HG03196 (cell line): Measurements from ENCODE around the gene ME2.
"Not testable (repeated sequence)": the region's sequence is repeated elsewhere in the genome, so short reads cannot be mapped to it uniquely, and the experiment has no call there.

Experiments
- ATAC-seq: cut with Tn5 transposase; IDR thresholded peaks from one replicate; pipeline ENCODE4 v1.9.1; 2021; ENCODE audit not compliant: unreplicated experiment

The ME2 gene

DNA sequence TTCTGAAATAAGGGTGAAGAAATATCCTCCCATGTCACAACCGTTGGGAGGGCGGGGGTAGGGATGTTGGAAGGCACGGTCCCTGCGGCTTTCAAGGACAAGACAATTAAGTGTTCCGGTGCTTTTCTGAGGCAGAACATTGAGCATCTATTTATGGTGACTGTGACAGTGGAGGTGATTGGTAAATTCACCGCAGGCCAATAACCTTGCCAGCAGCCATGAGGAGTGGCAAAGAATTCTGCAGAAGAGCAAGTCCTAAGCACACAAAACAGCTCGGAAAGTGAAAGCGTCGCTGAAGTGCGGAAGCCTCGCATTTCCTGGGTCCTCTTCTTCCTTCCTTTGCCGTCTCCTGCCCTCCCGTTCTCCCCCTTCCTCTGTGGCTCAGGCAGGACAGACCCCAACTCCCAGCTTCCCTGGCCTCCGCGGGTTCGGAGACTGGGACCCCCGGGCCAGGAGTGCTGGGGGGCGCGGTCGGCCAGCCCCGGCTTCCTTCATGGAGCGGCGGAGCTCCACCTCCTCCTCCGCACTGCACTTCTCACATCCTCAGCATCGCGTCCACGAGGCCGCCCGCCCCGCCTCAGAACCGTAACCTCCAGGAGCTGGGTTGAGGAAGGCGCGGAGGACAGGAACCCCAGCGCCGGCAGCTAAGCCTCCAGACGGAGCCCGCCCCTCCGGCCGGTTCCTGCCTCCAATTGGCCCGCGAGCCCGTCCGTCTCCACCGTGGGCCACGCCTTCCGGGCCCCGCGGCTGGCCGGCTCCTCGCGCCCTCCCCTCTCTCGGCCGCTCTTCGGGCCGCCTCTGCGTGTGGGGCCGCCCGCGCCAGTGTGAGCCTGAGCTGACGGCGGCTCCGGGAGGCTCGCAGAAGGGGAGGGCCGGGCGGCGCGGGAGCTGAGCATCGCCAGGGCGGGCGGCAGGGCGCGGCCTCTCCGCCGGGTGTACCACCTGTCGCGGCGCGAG, at the start of gene ME2:
TSS of gene ME2 (plus strand) at position 774 of the 957 bp plus-strand sequence. CDS start 16,703 bp downstream, outside the sequence.
- ATAC-seq: peak; percentile 95

DNA sequence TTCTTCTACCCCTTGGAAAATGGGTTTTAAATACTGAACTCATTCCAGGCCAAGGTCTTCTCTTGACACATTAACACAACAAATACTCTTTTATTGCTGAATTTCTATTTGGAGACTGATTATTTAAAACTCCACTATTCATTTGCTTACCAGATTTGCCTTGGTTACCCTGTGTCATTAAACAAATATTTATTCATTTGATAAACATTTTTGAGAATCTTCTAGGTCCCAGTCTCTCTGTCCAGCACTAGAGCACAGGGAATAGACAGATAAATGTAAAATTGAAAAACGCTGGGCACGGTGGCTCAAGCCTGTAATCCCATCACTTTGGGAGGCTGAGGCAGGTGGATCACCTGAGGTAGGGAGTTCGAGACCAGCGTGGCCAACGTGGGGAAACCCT, 49.3 kb upstream of the ME2 start:
- no peak for ATAC-seq

- no peak for ATAC-seq
Measured at GRCh38 chr18:50830544-50830943, 48.4 kb upstream of the ME2 start.

- no peak for ATAC-seq
Measured at GRCh38 chr18:50832754-50833153, 46.2 kb upstream of the ME2 start.

DNA sequence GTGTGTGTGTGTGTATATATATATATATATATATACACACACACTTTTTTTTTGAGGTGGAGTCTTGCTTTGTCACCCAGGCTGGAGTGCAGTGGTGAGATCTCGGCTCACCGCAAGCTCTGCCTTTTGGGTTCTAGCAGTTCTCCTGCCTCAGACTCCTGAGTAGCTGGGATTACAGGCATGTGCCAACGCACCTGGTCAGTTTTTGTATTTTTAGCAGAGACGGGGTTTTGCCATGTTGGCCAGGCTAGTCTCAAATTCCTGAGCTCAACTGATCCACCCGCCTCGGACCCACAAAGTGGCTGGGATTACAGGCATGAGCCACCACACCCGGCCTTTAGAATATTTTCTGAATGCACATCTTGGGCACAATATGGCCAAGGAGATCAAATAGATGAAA, 45.4 kb upstream of the ME2 start:
- not testable (repeated sequence) for ATAC-seq

DNA sequence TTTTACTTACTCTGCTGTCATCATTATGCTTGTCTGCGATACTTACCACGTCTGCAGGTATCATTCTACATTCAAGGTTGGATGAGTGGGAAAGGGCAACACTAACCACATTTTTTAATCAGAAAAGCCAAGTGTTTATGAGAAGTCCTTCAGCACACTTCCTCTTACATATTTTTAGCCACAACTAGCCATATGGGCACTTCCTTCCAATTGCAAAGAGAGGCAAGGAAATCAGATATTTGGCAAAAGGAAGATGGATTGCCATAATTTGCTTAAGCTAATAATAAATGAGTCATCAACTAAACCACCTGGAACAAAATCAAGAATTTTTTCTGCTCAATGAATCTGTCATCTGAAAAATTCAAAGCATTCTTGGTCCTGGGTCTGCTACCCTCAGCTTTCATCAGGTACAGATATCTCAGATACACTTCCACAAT, 42.4 kb upstream of the ME2 start:
- no peak for ATAC-seq

GRCh38 chr18:50839341-50839740, 39.6 kb upstream of the ME2 start:
- ATAC-seq: no peak

DNA sequence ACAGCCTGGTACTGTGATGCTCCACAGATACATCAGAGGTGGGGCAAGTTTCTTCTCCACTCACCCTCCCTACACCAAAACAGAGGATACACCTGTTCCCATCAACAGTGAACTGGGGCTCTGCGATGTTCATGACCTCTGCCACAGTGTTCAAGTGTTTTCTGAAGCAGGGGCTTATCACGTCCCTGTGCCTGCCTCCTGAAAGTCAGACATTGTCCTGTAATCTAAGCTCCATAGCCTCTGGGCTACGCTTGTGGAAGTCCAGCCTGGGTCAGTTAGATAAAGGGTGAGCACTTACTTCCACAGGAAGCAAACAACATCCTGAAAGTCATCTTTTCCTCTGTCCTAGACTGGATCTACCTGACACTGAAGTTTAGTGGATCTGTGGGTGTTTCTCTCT, 38.9 kb upstream of the ME2 start:
- no peak for ATAC-seq

DNA sequence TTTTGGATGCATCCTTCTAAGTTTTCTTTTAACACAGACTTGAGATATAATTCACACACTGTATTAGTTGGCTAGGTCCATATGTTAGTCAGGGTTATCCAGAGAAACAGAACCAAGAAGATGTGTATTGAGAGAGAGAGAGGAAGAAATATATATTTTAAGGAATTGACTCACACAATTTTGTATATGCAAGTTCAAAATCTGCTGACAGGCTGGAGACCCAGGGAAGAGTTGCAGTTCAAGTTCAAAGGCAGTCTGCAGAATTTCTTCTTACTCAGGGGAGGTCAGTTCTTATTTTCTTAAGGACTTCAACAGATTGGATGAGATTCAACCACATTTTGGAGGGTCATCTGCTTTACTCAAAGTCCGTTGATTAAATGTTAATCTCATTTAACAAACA, 36.1 kb upstream of the ME2 start:
- no peak for ATAC-seq

DNA sequence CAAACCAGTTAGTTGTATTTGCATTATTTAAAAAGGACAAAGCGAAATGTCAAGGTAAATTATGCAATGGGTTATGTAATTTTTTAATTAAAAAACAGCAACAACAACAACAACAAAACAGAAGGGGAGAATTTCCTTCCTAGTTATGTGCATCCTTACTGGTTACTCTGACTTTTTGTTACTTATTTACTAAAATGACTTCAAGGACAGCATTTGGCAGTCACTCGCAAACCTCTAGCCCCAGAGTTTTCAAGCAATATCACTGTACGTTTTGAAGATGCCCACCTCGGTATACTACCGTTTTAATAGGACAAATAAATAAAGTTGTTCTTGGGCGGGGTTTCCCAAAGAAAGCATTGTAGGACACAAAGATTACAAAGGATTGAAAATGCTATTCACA, 34.4 kb upstream of the ME2 start:
- ATAC-seq: no peak

GRCh38 chr18:50844960-50845359, 34.0 kb upstream of the ME2 start:
- no peak for ATAC-seq

DNA sequence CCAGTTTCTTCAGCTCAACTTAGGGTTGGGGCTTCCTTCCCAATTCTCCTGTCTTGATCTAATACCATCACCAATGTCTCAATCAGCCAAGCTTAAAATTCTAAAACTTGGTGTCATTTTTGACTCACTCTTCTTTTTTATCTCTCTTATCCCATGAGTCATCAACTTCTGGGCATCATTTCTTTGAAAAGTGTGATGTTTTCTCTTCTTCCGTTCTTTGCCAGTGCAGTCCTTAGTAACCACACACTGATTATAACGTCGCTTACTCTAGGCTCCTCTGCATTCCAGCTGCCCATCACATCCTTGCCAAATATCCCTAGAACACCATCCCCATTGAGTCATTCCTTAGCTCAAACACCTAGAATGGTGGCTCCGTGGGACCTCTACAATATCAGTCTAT, 31.7 kb upstream of the ME2 start:
- ATAC-seq: no peak

GRCh38 chr18:50848061-50848551, 30.8 kb upstream of the ME2 start:
- no peak for ATAC-seq

DNA sequence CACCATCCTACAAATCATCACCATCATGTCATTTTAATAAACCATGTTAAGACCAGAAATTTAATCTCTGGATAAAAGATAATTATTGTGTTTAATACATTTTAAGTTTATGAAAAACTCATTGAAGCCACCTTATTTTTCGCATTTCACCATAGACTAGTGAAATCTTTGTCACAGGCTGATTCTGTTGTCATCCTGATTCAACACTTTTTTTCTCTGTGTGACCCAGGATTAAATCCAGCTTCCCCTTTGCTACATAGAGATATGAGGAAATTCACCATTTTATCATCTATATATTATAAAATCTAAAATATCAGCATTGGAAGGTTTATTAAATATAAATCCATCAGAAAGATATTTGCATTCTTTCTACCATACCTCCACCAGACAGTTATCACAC, 29.9 kb upstream of the ME2 start:
- ATAC-seq: no peak

DNA sequence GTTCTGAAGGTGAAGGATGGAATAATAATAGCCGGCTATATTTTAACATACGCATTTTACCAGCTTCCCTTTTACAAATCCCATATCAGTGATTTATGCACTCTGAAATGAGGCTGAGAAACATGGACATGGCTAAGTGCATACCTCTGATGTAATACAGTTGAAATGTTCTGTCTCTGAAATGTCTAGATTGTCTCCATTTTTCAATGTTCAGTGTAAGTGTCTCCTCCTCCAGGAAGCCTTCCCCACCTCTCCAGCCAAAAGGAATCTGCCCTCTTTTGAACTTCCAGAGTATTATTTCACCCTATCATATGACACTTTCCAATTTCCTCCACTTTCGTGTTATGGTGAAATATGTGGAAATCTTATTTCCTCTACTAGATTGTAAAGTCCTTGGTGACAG, 29.5 kb upstream of the ME2 start:
- ATAC-seq: no peak

- ATAC-seq: no peak
Measured at GRCh38 chr18:50850307-50851065, 28.4 kb upstream of the ME2 start.

DNA sequence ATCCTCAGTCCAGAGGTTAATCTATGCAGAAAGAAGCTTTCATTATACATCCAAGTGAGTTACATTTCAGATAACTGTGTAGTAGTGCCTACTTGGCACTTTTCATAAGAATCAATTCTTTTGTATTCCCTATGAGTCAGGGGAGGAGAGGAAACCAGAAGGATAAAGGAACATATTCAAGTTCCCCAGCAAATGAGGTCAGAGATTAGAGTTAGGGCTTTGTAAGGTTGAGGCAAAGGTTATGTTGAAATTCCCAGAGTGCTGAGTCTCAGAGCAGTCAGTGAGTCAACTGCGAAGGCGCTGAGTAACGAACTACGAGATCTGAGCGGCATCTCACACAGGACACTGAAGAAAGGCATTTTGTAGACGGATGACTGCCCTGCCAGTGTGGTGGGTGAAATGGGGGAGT, 25.1 kb upstream of the ME2 start:
- ATAC-seq: no peak

GRCh38 chr18:50855976-50856757, 22.8 kb upstream of the ME2 start:
- ATAC-seq: no peak

GRCh38 chr18:50857166-50857565, 21.8 kb upstream of the ME2 start:
- not testable (repeated sequence) for ATAC-seq

DNA sequence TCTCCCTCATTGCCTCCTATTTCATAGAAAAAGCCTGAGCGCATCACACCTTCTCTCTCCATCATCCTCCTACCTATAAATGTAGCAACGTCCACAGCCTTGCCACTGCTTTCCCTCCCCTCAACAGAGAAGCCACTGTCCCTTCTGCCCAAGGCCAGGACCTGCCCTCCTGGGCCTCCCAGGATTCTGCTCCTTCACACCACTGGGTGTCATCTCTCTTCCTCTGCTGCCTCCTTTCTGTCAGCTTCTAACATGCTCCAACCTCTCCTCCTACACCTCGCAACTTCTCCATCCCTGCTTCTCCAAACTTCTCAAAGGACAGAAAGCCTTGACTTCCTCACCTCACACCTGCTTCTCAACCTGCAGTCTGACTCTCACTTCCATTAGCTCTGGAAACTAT, 21.2 kb upstream of the ME2 start:
- ATAC-seq: no peak
